ENCODE results near the gene SHISA4.
"Not testable (repeated sequence)": the region's sequence is repeated elsewhere in the genome, so short reads cannot be mapped to it uniquely, and the experiment has no call there.

The SHISA4 gene

DNA sequence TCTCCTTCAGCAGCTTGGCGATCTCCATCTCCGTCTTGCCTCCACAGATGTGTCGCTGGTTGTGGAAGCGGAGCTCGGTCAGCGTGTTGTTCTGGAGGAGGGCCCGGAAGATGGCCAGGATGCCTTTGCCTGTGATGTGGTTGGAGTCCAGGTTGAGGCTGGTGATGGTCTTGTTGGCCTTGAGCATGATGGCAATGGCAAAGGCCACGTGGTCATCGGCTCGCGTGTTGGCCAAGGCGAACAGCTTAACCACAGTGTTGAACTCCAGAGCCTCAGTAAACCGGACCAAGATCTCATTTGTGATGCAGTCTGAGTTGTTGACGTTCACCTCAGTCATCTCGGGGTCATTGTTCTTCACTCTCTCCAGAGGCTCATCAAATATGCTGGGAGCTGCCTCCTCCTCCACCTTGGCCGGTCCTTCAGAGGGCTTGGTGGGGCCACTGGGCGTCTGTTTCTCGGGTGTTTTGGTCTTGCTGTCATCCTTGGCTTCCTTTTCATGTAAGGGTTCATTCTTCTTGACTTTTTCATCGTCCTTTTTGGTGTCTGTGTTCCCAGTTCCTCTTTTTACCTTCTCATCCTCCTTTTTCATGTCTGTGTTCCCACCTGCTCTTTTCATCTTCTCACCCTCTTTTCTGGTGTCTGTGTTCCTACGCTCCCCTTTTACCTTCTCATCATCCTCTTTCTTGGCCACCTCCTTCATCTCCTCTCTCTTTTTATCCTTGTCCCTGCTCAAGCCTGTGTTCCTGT, 11.2 kb downstream of the SHISA4 start:
- no peak for DNase-seq

DNA sequence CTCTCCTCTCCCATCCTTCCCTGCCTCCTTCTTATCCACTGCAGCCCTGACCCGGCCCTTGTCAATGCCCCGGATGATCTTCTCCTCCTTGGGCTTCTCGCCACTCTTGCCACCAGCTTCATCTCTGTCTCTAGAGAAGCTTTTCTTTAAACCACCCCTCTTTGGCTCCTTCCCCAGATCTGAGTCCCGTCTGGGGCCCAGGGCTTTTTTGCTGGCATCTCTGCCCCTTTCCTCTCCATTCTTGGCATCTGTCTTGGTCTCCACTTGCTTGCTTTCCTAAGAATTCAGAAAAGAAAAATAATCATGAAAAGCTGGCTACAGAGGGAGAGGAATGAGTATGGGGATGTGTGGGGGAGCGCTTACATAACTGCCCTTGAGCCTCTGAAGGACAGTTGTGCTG, 11.8 kb downstream of the SHISA4 start:
- DNase-seq, result no peak

DNA sequence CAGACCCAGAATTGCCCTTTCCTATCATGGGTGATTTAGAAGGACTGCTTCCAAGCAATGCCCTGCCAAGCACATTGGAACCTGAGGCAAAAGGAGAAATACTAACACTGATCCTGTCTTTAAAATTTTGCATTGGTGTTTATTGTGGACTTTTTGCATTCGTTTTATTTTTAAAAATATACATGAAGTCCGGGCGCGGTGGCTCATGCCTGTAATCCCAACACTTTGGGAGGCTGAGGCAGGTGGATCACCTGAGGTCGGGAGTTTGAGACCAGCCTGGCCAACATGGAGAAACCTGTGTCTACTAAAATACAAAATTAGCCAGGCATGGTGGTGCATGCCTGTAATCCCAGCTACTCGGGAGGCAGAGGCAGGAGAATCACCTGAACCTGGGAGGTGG, 12.3 kb downstream of the SHISA4 start:
- not testable (repeated sequence) for DNase-seq

DNA sequence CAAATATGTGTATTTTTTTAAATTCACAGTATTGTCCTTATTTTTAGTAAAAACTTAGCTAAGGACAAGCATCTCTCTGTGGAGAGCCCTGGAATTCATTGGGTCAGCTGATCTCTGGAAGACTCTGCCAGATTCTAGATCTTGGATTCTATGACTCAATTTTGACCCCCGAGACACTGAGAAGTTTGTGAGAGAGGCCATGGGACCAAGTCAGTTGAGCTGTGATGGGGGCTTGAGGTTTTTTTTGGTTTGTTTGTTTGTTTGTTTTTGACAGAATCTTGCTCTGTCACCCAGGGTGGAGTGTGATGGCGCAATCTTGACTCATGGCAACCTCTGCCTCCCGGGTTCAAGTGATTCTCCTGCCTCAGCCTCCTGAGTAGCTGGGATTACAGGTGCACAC, 13.5 kb downstream of the SHISA4 start:
- no peak for DNase-seq

DNA sequence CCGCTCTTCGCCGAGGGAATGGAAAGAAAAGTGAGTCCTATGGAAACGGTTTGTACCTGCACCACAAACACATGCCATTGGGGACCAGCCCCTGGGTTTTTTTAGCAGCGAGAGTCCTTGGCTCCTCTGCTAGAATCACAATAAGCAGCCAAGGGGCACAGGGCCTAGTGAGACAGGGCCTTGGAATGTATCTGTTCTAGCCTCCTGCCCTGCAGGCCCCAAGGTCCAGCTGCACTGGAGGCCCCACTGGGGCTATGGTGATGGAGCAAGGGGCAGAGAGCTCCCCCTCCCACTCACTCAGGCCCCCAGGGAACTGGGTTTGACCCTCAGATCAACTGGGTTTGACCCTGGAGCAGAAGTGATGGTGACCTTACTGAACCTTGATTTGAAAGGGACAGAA, 14.4 kb downstream of the SHISA4 start:
- no peak for DNase-seq

DNA sequence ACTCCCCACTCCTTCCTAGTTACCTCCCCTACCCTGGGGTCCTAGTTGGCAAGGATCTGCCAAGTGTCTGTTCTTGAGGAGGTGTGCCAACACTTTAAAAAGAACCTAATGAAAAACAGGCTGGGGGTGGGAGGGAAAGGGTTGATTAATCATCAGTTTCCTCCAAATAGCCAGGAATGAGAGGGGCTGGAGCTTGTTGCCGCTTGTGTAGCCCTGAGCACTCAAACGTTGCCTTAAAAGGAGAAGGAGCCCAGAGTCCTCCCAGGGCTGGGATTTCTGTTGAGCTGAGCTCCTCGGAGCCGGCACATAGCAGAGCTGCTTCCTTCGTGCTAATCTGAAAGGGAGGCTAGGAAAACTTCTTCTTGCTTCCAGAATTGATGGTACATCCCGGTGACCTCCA, 15.9 kb downstream of the SHISA4 start:
- DNase-seq, result no peak

DNA sequence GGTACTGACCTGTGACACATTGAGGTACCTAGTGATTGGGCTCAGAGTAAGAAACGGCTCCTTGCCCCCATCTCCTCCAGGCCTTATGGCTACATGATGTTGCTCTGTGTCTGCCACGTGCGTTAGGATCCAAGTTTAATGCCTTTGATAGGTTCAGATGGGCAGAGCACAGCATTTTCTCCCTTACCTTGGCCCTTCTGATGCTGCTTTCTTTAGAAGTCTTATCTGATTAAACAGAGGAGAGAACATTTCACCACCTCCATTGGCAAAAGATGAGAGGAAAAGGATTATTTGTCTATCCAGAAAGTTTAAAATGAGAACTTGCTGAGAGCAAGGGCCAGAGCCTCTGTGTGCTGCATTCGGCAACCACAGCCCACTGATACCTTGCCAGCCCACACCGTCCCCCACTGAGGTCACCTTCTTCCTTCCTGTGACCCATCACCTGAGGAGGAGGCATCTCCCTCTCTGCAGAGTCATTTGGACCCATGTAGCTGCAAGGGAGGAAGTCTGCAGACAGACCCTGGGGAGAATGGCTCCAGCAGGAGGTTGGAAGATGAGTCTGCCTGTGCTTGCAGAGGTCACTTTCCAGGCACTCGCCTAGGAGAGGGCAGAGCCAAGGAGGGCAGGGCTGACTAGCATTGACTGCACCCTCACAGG, 16.7 kb downstream of the SHISA4 start:
- no peak for DNase-seq

DNA sequence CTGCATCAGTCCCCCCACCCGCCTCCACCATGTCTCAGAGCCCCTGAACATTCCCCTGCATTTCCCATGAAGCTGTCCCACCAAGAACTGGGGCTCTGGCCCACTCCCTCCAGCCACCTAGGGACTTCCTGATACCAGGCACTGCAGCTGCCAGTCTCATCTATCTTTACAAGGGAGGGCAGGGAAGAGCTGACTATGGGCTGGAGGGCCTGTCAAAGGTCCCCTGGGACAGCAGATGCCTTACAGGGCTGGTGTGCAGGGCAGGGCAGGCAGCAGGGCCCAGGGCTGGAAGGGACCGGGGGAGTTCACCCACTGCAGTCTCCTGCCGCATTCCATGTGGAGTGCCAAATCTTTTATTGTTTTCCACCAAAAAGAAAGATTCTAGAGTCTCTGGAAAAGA, 17.6 kb downstream of the SHISA4 start:
- no peak for DNase-seq

DNA sequence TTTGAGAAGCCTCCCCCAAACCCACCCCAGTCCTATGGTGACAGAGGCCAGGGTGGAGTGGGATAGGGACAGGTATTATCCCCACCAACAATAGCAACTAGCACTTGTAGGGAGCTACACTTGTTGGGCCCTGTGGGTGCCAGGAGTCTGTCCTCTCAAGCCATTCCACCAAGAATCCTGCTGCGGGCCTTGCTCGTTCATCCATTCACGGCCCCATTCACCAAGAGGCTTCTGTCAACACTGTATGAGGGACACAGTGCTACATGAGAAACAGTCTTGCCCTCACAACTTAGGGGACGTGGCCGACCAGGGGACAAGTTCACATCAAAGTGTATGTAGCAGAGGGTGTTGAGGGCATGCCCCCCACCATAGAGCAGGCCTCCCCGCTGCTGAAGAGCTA, 18.9 kb downstream of the SHISA4 start:
- DNase-seq, result no peak

DNA sequence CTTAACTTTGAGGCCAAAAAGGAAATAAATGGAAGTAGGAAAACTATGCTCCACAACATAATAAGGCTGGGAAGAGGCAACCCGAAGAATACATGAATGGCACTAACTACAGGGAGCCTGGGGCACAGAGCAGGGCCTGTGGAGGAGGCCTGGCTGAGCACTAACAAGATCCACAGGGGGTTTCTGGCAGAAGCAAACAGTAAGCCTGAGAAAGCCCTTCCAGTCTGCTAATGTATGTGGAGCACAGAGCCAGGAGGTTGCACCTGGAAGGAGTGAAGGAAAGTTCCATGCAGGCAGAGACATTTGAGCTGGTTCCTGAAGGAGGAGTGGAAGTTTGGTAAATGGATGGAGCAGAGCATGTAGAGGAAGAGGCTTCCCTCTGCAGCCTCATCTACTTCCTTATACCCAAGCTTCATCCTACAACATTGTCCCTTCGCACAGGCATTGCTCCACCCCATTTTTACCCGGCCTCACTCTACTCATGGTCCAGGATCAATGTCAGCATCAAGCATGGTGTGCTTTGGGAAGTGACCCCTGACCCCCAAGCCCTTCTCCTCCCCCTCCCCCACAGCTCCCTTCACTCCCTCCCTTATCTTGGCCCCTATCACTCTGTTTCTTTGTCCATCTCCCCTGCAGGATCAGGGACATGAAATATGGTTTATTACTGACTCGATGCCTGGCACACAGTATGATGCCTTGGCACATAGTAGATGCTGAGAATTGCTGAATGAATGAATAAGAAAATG, 23.3 kb downstream of the SHISA4 start:
- no peak for DNase-seq

DNA sequence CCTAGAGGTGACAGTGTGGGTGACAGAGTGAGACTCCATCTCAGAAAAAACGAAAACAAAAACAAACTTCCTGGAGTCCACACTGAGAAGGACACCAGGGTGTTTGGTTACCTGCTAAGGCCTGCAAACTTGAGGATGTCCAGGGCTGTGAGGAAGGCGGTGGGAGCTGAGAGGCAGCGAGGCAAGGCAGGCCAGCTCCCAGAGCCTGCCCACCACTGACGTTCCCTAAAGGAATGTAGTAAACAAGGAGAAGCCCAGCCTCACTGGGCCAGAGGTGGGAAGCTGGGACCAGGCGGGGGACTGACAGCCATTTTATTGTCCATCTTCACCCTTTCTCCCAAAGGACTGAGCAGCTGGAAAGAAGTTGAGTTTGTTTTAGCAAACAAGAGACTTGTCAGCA, 24.1 kb downstream of the SHISA4 start:
- DNase-seq, result no peak

DNA sequence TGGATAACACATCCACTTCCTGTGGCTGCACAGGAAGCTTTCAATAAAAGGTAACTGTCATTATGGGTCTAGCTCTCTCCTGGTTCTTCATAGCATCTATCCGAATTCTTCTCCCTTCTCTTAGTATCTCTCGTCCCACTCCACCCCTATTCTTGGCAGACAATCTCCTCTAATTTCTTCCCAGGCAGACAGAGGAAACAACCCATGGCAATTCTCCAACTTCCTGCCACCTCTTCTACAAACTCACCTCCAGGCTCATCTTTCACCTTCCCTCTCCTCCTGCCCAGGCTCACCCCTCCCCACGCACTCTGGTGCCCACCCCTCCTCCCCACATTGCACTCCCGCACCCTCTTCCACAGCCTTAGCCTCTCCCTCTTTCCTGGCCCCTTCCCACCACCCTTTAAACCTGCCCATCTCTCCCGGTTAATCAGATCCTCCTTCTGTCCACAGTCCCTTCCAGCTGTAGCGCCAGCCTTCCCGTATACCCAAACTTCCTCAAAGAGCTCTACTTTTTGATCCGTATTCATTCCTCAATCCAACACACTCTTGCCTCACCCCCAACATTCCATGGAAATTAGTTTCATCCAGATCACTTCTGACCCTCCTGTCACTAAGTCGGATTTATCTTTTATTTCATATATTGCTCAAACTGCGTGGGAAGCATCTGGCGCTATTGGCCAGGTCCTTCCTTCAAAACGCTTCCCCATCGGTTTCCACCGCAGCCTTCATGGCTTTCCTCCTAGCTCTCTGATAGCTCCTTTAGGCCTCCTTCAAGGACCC, 25.9 kb downstream of the SHISA4 start:
- no peak for DNase-seq

DNA sequence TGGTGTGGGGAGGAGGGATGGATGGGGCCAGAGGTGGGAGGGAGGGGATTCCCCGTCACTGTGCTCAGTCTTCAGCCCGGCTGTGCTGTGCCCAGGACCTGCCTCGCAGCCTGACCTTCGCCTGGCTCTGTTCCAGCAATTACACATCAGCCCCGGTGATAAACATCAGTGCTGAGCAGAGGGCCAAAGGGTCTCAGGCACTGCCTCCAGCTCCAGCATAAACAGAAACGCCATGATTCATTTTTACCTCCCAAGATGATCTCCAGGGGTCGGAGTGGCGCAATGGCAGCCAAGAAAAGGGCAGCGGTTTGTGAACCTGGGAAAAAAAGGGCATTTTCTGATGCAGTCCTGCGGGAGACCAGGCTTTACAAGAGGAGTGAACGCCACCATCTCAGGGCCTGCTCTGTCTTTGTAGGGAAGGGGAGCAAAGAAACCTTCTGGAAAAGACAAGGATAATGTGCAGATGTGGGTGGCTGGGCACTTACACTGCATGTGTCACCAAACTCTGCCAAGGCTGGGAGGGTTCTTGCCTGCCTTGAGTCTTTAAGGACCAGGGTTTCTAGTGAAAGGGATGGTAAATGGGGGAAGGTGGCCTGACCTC, 28.1 kb downstream of the SHISA4 start:
- DNase-seq, result no peak

DNA sequence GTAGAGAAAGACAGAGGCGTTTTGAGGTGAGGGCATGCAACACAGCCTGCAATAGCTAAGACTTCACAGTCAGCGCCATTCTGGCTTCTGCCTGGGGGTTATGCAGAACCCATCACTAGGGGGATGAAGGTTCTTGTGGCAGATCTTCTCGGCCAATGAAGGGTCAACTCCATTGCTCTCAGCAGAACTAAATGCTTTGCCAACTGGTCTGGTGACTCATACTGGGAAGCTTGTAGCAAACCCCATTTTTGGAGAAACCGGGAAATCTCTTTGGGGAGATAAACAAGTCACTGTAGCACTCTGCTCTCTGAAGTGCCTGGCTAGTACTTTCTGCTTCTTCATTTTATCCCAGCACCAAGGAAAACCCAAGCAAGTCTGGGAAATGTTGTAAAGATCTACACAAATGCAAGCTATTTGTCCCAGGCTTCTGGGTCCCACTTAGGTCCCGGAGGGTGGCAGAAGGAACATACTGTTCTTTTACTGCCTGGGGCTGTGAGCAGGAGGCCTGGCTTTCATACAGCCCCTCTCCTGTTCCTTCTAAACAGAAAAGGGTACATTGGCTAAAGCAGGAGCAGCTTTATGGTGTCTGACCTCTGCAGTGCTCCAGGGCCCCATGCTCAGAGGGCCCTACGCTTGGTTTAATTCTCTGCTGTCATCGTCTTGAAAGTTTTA, 28.8 kb downstream of the SHISA4 start:
- DNase-seq, result no peak

DNA sequence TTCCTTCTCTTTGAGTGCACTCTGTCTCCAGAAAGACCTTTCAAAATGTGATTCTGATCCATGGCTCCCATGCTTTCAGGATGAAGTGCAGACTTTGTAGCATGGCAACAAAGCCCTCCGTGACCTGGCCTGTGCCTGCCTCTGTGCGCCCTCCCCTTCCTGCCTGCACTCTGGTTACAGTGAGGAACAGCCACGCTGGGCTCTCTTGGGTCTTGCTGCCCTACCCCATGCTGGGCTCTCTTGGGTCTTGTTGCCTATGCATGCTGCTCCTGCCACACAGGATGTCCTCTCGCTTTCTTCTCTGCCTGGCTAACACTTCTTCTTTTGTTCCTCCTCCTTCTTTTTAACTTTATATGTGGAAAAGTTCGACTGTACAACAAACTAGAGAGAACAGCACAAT, 29.6 kb downstream of the SHISA4 start:
- DNase-seq, result no peak

DNA sequence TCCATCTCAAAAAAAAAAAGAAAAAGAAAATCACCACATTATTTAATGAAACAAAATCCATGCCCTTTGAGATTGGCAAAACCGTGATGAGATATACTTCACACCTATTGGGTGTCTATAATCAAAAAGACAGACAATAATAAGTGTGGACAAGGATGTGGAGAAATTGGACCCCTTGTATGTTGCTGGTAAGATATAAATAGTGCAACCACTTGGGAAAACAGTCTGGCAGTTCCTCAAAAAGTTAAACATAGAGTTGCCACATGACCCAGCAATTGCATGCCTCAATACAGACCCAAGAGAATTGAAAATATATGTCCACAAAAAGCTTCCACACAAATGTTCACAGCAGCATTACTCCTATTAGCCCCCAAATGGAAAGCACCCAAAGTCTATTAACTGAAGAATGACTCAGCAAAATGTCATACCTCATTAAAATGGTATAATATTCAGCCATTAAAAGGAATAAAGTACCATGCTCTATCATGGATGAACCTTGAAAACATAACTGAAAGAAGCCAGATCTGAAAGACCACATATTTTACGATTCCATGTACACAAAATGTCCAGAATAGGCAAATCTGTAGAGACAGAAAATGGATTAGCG, 33.4 kb downstream of the SHISA4 start:
- no peak for DNase-seq

DNA sequence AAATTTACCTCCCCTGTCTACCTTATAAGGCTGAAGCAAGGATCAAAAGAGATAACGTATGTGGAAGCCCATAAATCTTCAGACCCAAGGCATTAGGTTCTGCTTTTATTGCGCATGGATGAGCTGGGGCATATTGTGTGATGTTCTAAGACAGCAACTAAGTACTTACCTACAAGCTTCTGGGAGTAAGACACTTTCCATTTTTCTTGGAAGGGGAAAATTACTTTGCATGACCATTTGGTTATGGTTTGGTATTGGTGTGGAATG, 36.5 kb downstream of the SHISA4 start:
- DNase-seq, result no peak

DNA sequence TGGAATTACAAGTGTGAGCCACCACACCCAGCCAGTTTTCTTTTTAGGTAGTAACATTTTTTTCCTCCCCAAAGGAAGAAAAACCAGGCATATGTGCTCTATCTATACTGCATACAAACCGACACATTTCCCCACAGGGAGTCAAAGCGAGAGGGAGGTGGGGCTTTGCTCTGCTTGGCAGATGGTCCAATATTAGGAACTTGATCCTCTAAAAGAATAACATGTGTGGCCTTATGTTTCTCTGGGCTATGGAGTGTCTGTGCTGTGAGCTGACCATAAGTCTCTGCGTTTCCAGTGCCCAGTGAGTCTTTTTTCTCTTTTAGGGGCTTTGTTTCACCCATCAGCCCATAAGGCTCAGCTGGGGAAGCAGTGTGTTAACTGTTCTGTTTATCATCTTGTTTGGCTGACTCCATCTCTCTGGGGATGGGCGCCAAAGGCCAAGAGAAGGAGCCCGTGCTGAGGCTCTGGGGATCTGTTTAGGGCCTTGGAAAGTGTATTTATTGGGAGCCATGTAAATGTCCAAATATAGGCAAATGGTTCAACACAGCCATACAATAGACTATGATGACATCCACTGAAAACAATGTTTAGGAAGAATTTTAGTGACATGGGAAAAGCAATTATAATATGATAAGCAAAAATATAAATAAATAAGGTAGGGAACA, 37.4 kb downstream of the SHISA4 start:
- no peak for DNase-seq

DNA sequence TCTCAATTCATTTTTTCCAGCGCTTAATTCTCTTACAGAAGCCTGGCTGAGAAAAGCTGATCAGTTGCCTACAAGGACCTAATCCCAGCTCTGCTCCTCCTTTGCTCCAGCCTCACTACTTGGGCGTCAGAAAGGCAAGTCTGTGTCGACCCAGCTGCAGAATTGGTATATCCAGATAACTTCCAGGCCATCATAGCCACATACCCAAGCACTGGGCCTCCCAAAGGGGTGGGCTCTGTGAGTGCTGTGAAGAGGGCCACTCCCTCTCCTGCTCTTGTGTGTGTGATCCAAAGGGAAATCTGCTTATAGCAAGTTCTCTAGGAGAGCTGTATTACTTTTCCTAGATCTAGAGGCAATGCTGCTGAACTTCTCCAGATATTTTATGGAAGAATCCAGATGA, 39.6 kb downstream of the SHISA4 start:
- no peak for DNase-seq

DNA sequence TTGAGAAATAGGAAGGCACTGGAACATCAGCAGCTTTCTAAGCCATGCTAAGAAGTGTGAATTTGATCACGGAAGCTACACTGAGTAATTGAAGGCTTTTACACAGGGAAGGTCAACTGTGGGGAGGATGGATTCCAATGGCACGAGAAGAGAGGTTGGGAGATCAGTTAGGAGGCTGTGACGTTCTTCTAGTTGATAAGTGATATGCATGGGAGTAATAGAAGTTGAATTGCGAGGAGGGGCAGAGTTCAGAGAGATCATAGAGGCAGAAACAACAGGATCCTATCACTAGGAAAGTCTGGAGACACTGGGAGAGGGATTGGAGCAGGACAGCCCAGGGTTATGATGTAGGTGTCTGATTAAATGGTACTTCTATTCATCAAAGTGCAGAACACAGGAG, 41.4 kb downstream of the SHISA4 start:
- no peak for DNase-seq

DNA sequence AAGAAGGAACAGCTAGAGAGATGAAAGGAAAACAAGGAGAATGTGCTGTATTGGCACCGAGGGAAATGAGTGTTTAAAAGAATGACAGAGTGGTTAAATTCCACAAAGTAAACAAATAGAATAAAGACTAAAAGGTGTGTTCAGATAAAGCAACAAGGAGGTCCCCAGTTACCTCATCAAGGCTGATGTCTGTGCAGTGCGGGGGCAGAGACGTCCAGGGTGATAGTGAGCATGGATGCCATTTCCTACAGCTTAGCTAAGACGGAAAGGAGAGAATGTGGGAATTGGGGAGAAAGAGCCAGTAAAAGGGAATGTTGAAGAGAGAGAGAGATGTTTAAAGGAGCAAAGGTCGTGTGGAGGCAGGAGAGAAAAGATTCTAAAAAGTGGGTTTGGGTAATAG, 42.1 kb downstream of the SHISA4 start:
- no peak for DNase-seq

All from CD4-positive, alpha-beta T cell treated with Interleukin-4 for 1 hour (primary cell).